Suprapubic skin (tissue), 4 donors: ENCODE measurements around the gene LPGAT1.

Source experiments
- EP300 ChIP-seq: sonication (generic); formaldehyde crosslinking; IDR thresholded peaks from one replicate; pipeline ENCODE4 v1.6.1; 2017; ENCODE audit warnings: antibody characterized with exemption
- POLR2A ChIP-seq, 2 donors: fragments of 450-650 bp; IDR thresholded peaks; one replicate each; pipeline ENCODE4 v1.6.1; 2017; ENCODE audit warnings: antibody characterized with exemption in 2 of 2, mild to moderate bottlenecking in 2 of 2, moderate library complexity in 2 of 2
- POLR2AphosphoS5 ChIP-seq, 3 donors: sonication (generic); formaldehyde crosslinking; IDR thresholded peaks; one replicate each; pipeline ENCODE4 v1.6.1; 2017; ENCODE audit warnings: antibody characterized with exemption in 3 of 3
- TF ChIP-seq, protein P1 (sequence below), 2 donors: fragments of 200-600 bp in 1 of 2; fragments of 450-650 bp in 1 of 2; sonication (generic) in 1 of 2; IDR thresholded peaks; one replicate each; pipeline ENCODE4 v1.5.1; 2016 to 2019; ENCODE audit warnings: antibody characterized with exemption in 2 of 2, mild to moderate bottlenecking in 1 of 2, moderate library complexity in 1 of 2

DNA sequence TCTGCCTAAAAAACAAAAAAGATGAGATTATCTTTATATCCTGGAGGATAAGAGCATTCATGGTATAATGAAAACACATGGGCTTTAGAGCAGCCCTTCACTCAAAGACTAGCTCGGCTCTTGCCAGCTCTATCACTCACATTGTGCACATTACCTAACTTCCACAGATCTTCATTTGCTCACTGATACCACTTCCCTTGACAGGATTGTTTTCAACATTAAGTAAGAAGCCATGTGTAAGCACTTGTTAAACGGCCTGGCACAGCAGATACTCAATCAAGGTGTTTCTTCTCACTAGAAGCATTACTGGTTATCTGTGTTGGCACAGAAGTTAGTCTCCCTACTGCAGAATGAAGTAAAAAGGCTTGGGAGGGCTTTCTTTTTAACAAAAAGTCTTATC is 18.7 kb downstream of the LPGAT1 start:
- TF ChIP-seq, protein P1, sequence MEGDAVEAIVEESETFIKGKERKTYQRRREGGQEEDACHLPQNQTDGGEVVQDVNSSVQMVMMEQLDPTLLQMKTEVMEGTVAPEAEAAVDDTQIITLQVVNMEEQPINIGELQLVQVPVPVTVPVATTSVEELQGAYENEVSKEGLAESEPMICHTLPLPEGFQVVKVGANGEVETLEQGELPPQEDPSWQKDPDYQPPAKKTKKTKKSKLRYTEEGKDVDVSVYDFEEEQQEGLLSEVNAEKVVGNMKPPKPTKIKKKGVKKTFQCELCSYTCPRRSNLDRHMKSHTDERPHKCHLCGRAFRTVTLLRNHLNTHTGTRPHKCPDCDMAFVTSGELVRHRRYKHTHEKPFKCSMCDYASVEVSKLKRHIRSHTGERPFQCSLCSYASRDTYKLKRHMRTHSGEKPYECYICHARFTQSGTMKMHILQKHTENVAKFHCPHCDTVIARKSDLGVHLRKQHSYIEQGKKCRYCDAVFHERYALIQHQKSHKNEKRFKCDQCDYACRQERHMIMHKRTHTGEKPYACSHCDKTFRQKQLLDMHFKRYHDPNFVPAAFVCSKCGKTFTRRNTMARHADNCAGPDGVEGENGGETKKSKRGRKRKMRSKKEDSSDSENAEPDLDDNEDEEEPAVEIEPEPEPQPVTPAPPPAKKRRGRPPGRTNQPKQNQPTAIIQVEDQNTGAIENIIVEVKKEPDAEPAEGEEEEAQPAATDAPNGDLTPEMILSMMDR (IDR thresholded peaks at IDR 0.05): no peak
- TF ChIP-seq POLR2AphosphoS5 (IDR thresholded peaks at IDR 0.05) (no peak), EP300 (no peak), POLR2A (IDR thresholded peaks at IDR 0.05) (no peak)
